K562 (cell line): ENCODE results near the gene TTLL10.

Experiments used
- ATF1 ChIP-seq, 2 experiments: fragments of 450-650 bp in 1 of 2; IDR thresholded peaks; 2 replicates each; pipeline ENCODE4 v1.6.1; 2016; ENCODE audit warnings: missing compliant biosample characterization in 1 of 2, missing genetic modification characterization in 1 of 2
- CBX2 ChIP-seq: fragments of 200-600 bp; sonication (generic); IDR thresholded peaks from one replicate; pipeline ENCODE4 v1.6.1; 2012; ENCODE audit warnings: mild to moderate bottlenecking, low read length, inconsistent platforms; ENCODE audit not compliant: insufficient read depth, poor library complexity, severe bottlenecking
- CHD7 ChIP-seq: fragments of 200-600 bp; sonication (generic); IDR thresholded peaks from one replicate; pipeline ENCODE4 v1.6.1; 2012; ENCODE audit warnings: mild to moderate bottlenecking, low read depth, low read length, inconsistent platforms
- EWSR1 ChIP-seq: fragments of 450-650 bp; IDR thresholded peaks from 2 replicates; pipeline ENCODE4 v1.6.1; 2018; ENCODE audit warnings: borderline replicate concordance, mild to moderate bottlenecking, low read depth, moderate library complexity; ENCODE audit not compliant: partially characterized antibody
- PBX2 ChIP-seq, 2 experiments: IDR thresholded peaks in 1 of 2; conservative IDR thresholded peaks in 1 of 2; 2 replicates each; pipeline ENCODE4 v1.6.1; 2016; ENCODE audit warnings: low read depth in 2 of 2, mild to moderate bottlenecking in 1 of 2, missing compliant biosample characterization in 1 of 2, missing genetic modification characterization in 1 of 2, moderate library complexity in 1 of 2
- SETDB1 ChIP-seq: IDR thresholded peaks from one replicate; pipeline ENCODE4 v1.6.1; 2012; ENCODE audit warnings: low read length, control low read depth, inconsistent platforms
- TARDBP ChIP-seq: fragments of 450-650 bp; IDR thresholded peaks from 2 replicates; pipeline ENCODE4 v1.6.1; 2016
- THRAP3 ChIP-seq: fragments of 450-650 bp; IDR thresholded peaks from 2 replicates; pipeline ENCODE4 v1.6.1; 2016; ENCODE audit warnings: mild to moderate bottlenecking, inconsistent platforms, borderline replicate concordance

GRCh38 chr1:1229770-1230169, 56.1 kb downstream of the TTLL10 start:
- TF ChIP-seq THRAP3 (no peak), CBX2 (no peak), CHD7 (no peak), EWSR1 (no peak), PBX2 (CRISPR knock-in tag; IDR thresholded peaks at IDR 0.05; ENCODE audit: low read depth) (no peak), PBX2 (tag; conservative IDR thresholded peaks at IDR 0.05; ENCODE audit: low read depth) (no peak), SETDB1 (no peak), ATF1 (CRISPR knock-in tag; IDR thresholded peaks at IDR 0.05) (no peak), ATF1 (tag; IDR thresholded peaks at IDR 0.05) (no peak), TARDBP (no peak)
